Measurements from ENCODE around the gene NDUFV3. TPM values are rescaled to one million over a fixed set of nuclear protein-coding genes. Genes with fewer than 3 reads are reported as not detected.

The NDUFV3 gene
- total and polyA plus RNA-seq, 2 of the 8 experiments (the other 6 are each of a cell fraction or from before 2014, with no cell fraction given), result 17.0 to 44.4 TPM

DNA sequence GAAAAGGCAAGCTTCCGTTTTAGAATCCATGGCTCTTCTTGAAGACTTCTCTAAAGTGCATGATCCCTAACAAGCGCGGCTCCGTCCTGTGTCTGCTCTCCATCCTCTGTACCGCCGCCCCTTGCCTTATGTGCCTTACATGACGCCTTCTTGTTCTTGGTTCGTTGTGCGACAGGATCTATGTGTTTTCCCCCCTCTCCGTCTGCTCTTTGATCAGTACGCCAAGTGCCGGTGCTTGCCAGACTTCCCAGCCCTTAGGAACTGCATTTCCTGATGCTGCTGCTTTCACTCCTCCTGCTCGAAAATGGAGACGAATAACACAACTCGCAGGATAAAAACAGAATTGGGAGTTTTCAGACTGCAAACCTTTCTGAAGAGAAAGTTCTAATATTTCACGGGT lies 13.1 kb downstream of the NDUFV3 start:
- Histone ChIP-seq H2BK20ac (ENCODE audit: low read length) (no peak overlapping the region), H4K91ac (replicated peaks; ENCODE audit: insufficient read length, low read length) (no peak overlapping the region), H3K23me2 (ENCODE audit: low read depth, low read length) (no peaks in the 10 kb centered on the region), H2BK120ac (replicated peaks; ENCODE audit: low read depth, low read length) (no peak overlapping the region), H2BK15ac (ENCODE audit: low read length) (no peak overlapping the region), H3K4me3 (ENCODE audit: extremely low read depth in 1 of 4, insufficient read depth in 2 of 4, low read depth in 3 of 4, low read length in 4 of 4) (no peak overlapping the region), H3K79me1 (ENCODE audit: low read depth, low read length) (no peaks in the 10 kb centered on the region), H3K14ac (ENCODE audit: insufficient read length) (no peak overlapping the region), H2BK5ac (ENCODE audit: low read depth, low read length) (no peak overlapping the region), H3K18ac (ENCODE audit: extremely low read depth, low read length) (no peak overlapping the region), H3K23ac (ENCODE audit: insufficient read length) (no peak overlapping the region), H3K36me3 (ENCODE audit: control insufficient read depth in 2 of 4, insufficient read depth in 4 of 4, low read length in 3 of 4) (peaks cover 14 to 66% (median 43%) of the 10 kb centered on the region in 4 experiments), H3K56ac (replicated peaks; ENCODE audit: insufficient read length, low read depth, low read length) (no peak overlapping the region), H4K20me1 (replicated peaks in 1 of 2; ENCODE audit: control insufficient read depth in 1 of 2, insufficient read depth in 2 of 2, low read length in 2 of 2) (peaks cover 0 to 3% of the 10 kb centered on the region in 2 experiments), H4K5ac (ENCODE audit: insufficient read length, low read depth, low read length) (no peak overlapping the region), H2BK12ac (ENCODE audit: low read depth, low read length) (no peak overlapping the region), H3K79me2 (ENCODE audit: control insufficient read depth in 1 of 2, insufficient read depth in 2 of 2, low read length in 2 of 2) (no peaks in the 10 kb centered on the region; a peak in 1 of 4 replicates), H3K4me1 (replicated peaks in 1 of 4; ENCODE audit: control insufficient read depth in 3 of 4, insufficient read depth in 4 of 4, low read length in 3 of 4) (no peaks in the 10 kb centered on the region), H4K8ac (ENCODE audit: extremely low read depth, insufficient read depth, low read length) (no peak overlapping the region), H3K4ac (replicated peaks; ENCODE audit: insufficient read length, low read depth, low read length) (no peak overlapping the region), H2AK5ac (ENCODE audit: low read depth, low read length) (no peak overlapping the region), H3K27me3 (replicated peaks in 1 of 4; ENCODE audit: control insufficient read depth in 3 of 4, extremely low read depth in 1 of 4, insufficient read depth in 3 of 4, low read length in 3 of 4) (no peaks in the 10 kb centered on the region), H3K27ac (ENCODE audit: low read depth, low read length) (no peak overlapping the region), H3K9me3 (ENCODE audit: insufficient read depth in 2 of 2, low read depth in 1 of 2, low read length in 1 of 2) (no peaks in the 10 kb centered on the region; a peak in 1 of 4 replicates), H3K4me2 (ENCODE audit: insufficient read depth in 1 of 2, low read depth in 2 of 2, low read length in 2 of 2) (no peak overlapping the region), H2AFZ (ENCODE audit: low read length) (no peak overlapping the region), H3K9ac (replicated peaks in 1 of 4; ENCODE audit: extremely low read depth in 1 of 4, low read depth in 3 of 4, low read length in 3 of 4) (no peak overlapping the region)
- no peak for DNase-seq (ENCODE audit: low read depth in 1 of 2, low spot score in 2 of 2)
- no peak for FAIRE-seq
- WGBS, 2 experiments (ENCODE audit: extremely low coverage in 1 of 2, insufficient coverage in 1 of 2, insufficient read length in 1 of 2, insufficient replicate concordance in 2 of 2, low coverage in 1 of 2, low lambda C conversion rate in 2 of 2, missing lambda C conversion rate in 1 of 2), result 93% methylated on average over 16 of the region's 16 CpGs; no CpG with 5 or more reads in 1 of the 2 experiments
- no peak for TF ChIP-seq SRF (IDR thresholded peaks at IDR 0.05; ENCODE audit: low read depth, low read length)
- no peak for TF ChIP-seq KDM4A (IDR thresholded peaks at IDR 0.05; ENCODE audit: low read depth, low read length, severe bottlenecking)
- TF ChIP-seq BACH1 (IDR thresholded peaks at IDR 0.05; ENCODE audit: low read length), result no peak
- no peak for TF ChIP-seq ZNF274 (IDR thresholded peaks at IDR 0.05; ENCODE audit: borderline replicate concordance, extremely low read depth, low read length)
- TF ChIP-seq YY1 (IDR thresholded peaks at IDR 0.05; ENCODE audit: low read depth, low read length), result no peak
- TF ChIP-seq TEAD4 (IDR thresholded peaks at IDR 0.05; ENCODE audit: low read depth, low read length), result no peak
- no peak for TF ChIP-seq RAD21 (IDR thresholded peaks at IDR 0.05 in 1 of 2, conservative IDR thresholded peaks at IDR 0.05 in 1 of 2; ENCODE audit: low read depth in 2 of 2, low read length in 2 of 2)
- ChIA-PET POLR2A (ENCODE audit: partially characterized antibody) (interaction anchor here (0.9 to 2.8 kb wide), 5 partner anchors 12 to 125 kb away, joined by 3 to 16 read pairs (median 3); no protein-coding TSS in a partner anchor), CTCF (ENCODE audit: partially characterized antibody) (no interaction called here)

Data from H1 (cell line).